ENCODE results near the gene DCX. TPM values are rescaled to one million over a fixed set of nuclear protein-coding genes. Genes with fewer than 3 reads are reported as not detected.

Gene DCX
- total and polyA plus RNA-seq, 9 of the 15 experiments (the other 6 are each of a cell fraction or from before 2014, with no cell fraction given) = not detected

GRCh38 chrX:111447298-111447697 is 35.3 kb upstream of the DCX start:
- Histone ChIP-seq H3K27me3 (ENCODE audit: control insufficient read depth in 2 of 2, insufficient read depth in 2 of 2, low read length in 2 of 2) (no peaks in the 10 kb centered on the region), H3K9ac (ENCODE audit: insufficient read depth in 1 of 2, low read depth in 2 of 2, low read length in 2 of 2) (no peak overlapping the region), H3K4me2 (ENCODE audit: insufficient read depth, low read length) (no peak overlapping the region), H3K4me1 (replicated peaks in 1 of 2; ENCODE audit: control insufficient read depth in 2 of 2, insufficient read depth in 2 of 2, low read length in 2 of 2) (no peaks in the 10 kb centered on the region), H3K9me3 (replicated peaks; ENCODE audit: control insufficient read depth, insufficient read depth, low read depth, low read length) (no peaks in the 10 kb centered on the region), H3K36me3 (ENCODE audit: control insufficient read depth, insufficient read depth, low read length) (no peaks in the 10 kb centered on the region), H3K9me1 (ENCODE audit: control insufficient read depth, insufficient read depth, low read length) (no peaks in the 10 kb centered on the region), H3K4me3 (no peak overlapping the region), H3K79me2 (ENCODE audit: control insufficient read depth, insufficient read depth, low read length) (no peaks in the 10 kb centered on the region), H3K27ac (ENCODE audit: extremely low read depth, low read depth, low read length) (no peak overlapping the region), H2AFZ (ENCODE audit: low read depth, low read length) (no peak overlapping the region), H4K20me1 (replicated peaks; ENCODE audit: control insufficient read depth, insufficient read depth, low read length) (no peaks in the 10 kb centered on the region)
- peak; percentile 46 for FAIRE-seq
- POLR2A ChIA-PET = no interaction called here
- peak; percentile 84 for ATAC-seq
- intact Hi-C loops (cut with micrococcal nuclease) = loop anchor here (5.0 to 10.0 kb wide), 2 partner anchors 280 to 342 kb away; no protein-coding TSS in a partner anchor
- CTCF ChIA-PET (ENCODE audit: low intra/inter-chr PET ratio) = interaction anchor here (1.6 kb wide), 1 partner anchor 348 kb away, joined by 3 read pairs; no protein-coding TSS in a partner anchor
- WGBS (ENCODE audit: insufficient coverage, low coverage, missing lambda C conversion rate) = 0% methylated on average over 3 of the region's 3 CpGs
- no TSS peak for BruUV-seq (replicated peaks)
- DNase-seq (ENCODE audit: extremely low read depth in 1 of 4, low spot score in 3 of 4) = peak; percentile 10 to 51 (median 16)
- in situ Hi-C loops (cut with MboI) = no loop called here
- TF ChIP-seq PBX2 (CRISPR knock-in tag; IDR thresholded peaks at IDR 0.05; ENCODE audit: low read depth) (peak; percentile 71), PBX2 (tag; conservative IDR thresholded peaks at IDR 0.05; ENCODE audit: low read depth) (peak; percentile 94), ZNF79 (CRISPR knock-in tag; IDR thresholded peaks at IDR 0.05; ENCODE audit: low read depth) (no peak), PRMT5 (CRISPR knock-in tag; IDR thresholded peaks at IDR 0.05) (no peak), NUFIP1 (IDR thresholded peaks at IDR 0.05; ENCODE audit: partially characterized antibody) (no peak), HMG20A (CRISPR knock-in tag; conservative IDR thresholded peaks at IDR 0.05) (no peak), PCBP2 (IDR thresholded peaks at IDR 0.05; ENCODE audit: low read depth, low read length, poor library complexity, severe bottlenecking) (no peak), ZNF134 (CRISPR knock-in tag; conservative IDR thresholded peaks at IDR 0.05) (no peak), KLF1 (tag; IDR thresholded peaks at IDR 0.05) (no peak), RAD21 (CRISPR knock-in tag; conservative IDR thresholded peaks at IDR 0.05 in 1 of 2, IDR thresholded peaks at IDR 0.05 in 1 of 2) (peak in 1 of 2 experiments; percentile 25; a peak in 1 of 4 replicates), ZBTB2 (IDR thresholded peaks at IDR 0.05) (no peak), DMBX1 (CRISPR knock-in tag; IDR thresholded peaks at IDR 0.05; ENCODE audit: borderline replicate concordance) (no peak), JUND (IDR thresholded peaks at IDR 0.05; ENCODE audit: borderline replicate concordance, low read depth, low read length) (no peak), JUND (tag; IDR thresholded peaks at IDR 0.05; ENCODE audit: borderline replicate concordance, low read depth, low read length) (no peak), RCOR1 (IDR thresholded peaks at IDR 0.05; ENCODE audit: borderline replicate concordance in 1 of 2, low read depth in 2 of 2, low read length in 2 of 2) (no peak), ZNF431 (CRISPR knock-in tag; IDR thresholded peaks at IDR 0.05) (no peak), PKNOX1 (IDR thresholded peaks at IDR 0.05) (peak; percentile 96), U2AF2 (optimal IDR thresholded peaks at IDR 0.05; ENCODE audit: low read depth, low read length) (no peak), ZNF174 (CRISPR knock-in tag; IDR thresholded peaks at IDR 0.05) (no peak)

All from K562 (cell line).